ENCODE results near the gene ZCCHC7.
"Not testable (repeated sequence)": the region's sequence is repeated elsewhere in the genome, so short reads cannot be mapped to it uniquely, and the experiment has no call there.

The ZCCHC7 gene

DNA sequence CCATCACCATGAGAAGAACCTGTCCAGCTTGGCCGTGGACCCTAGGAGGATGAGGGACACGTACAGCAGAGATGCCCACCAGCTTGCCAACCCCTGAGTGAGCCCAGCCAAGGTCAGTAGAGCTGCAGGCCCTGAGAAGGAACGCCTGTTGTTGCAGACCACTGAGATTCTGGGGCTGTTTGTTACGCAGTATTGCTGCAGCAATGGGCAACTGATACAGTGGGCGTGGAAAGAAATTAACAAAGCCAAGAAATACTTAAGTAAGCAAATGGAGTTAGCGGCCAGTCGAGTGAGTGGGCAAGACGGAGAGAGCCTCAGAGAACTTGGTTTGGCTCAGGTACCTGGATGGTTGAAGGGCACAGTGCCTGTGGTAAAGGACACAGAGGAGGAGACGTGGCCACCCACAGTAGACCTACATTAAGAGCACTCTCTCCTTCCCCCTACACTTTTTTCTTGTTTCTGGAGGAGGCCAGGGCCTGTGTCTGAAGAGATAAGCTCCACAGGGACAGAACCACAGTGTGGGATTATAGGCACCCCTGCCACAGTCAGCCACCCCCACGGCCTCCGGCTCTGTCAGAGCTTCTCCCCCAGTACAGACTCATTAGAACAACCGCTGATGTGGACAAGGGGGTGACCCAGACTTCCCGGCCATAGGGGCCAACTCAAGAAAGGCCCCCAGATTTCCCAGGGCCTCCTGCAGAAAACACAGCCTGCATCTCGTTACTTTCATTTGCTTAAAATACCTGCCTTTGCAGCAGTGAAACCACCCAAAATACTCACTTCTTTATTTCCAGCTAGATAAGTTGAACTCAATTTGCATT is 262.0 kb downstream of the ZCCHC7 start:
- no peak for DNase-seq

DNA sequence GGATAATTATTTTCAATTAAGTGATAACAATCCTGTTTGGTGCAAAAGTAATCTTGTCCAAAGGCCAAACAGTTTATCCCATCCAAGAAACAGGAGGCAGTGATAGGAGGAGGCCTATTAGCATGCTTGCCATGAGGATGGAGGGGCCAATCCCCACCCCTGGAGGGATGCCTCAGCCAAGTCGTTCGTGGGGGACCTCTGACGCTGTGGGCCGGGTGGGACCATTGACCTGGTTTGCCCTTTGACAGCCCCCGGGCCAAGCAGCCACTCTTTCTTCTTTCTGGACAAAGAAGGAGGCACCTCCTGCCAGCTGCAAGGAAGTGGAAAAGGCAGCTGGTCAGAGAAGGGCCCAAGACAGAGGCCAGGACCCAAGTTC is 262.6 kb downstream of the ZCCHC7 start:
- DNase-seq, result no peak

DNA sequence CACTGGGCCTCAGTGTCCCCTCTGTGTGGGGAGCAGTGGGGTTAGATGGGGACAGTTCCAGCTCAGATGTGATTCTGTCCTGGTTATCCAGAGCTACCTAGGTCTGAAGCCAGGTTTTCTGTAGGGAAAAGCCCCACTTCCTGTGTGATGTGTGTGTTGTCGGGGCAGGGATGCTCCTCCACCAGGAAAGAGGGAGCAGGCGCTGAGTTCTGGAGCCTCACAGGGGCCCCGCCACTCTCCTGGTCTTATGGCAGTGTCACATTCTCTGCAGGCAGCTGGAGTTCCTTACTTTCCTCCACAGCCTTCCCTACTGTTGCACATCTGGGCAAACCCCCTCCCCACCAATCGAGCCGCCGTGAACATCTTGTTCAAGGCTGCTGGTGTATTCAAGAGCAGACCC is 263.0 kb downstream of the ZCCHC7 start:
- no peak for DNase-seq

DNA sequence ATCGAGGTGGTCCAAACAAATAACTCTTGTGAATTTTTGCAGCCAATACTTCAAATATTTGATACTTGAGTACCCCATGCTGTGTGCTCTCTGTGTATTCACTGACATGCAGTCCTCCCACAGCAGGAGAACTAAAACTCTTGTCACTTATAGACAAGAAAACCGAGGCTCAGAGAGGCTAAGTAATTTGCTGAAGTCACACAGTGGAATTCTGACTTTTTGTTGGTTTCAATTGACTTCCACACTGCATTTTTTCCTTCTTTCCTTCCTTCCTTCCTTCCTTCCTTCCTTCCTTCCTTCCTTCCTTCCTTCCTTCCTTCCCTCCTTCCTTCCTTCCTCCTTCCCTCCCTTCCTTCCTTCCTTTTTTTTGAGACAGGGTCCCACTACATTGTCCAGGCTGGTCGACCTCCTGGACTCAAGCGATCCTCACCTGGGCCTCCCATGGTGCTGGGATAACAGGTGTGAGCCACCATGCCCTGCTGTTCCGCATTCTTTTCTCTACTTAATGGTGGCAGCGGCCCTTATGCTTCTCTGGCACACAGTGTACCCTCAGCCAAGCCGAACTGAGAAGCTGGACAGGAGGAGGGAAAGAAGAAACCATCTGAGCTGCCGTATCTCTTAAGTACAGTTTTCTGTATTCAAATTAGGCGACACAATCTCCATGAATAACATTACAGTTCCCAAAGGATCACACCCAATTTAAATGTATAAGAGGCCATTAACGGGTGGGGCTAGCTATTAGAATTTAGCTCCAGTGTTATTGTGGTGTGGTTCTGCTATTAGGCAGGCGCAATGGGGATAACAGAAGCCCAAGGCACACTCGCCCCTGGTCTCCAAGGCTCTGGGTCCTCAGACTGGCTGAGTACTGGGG is 263.7 kb downstream of the ZCCHC7 start:
- no peak for DNase-seq

DNA sequence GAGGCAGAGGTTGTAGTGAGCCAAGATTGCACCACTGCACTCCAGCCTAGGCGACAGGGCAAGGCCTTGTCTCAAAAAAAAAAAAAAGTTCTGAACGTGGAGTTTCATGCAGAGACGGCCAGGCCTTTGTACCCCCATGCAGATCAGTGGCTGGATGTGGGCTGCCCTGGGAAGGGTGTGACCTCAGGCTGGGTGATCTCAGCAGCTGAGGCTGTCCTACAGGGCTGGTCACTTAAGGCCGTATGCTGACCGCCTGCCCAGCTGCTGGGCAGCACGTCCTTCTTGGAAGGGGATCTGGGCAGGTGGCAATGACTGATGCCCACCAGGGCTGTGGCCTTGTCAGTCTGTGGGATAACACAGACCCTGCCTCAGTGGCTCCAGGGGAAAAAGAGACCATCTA is 264.9 kb downstream of the ZCCHC7 start:
- DNase-seq, result no peak

DNA sequence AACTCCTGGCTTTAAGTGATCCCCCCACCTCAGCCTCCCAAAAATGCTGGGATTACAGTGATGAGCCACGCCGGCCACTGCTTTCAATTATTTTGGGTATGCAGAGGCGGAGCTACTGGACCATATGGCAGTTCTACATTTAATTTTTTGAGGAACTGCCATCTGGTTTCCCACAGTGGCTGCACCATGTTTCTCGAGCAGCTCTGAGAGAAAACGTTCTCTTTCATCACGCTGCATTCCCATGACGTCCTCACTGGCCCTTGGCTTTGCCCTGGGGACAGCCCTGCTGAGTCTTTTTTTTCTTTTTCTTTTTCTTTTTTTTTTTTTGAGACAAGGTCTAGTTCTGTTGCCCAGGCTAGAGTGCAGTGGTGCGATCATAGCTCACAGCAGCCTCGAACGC is 266.6 kb downstream of the ZCCHC7 start:
- no peak for DNase-seq

DNA sequence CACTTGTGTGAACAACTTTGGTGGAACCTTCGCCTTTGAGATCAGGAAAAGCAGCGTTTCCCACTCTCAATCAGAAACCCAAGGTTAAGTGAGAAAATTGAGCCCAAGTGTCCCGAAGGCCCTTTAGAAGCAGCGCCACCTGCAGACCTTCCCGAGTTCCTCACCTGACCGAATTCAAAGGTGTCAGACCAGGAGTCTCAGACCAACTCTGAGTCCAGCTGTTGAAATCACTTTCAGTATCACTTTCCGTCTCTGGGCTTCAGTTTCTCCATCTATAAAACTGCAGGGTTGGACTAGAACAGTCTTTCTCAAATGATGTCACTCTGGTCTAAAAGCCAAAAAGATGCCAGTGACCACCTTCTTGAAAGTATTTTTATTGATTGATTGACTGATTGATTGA is 270.4 kb downstream of the ZCCHC7 start:
- no peak for DNase-seq

DNA sequence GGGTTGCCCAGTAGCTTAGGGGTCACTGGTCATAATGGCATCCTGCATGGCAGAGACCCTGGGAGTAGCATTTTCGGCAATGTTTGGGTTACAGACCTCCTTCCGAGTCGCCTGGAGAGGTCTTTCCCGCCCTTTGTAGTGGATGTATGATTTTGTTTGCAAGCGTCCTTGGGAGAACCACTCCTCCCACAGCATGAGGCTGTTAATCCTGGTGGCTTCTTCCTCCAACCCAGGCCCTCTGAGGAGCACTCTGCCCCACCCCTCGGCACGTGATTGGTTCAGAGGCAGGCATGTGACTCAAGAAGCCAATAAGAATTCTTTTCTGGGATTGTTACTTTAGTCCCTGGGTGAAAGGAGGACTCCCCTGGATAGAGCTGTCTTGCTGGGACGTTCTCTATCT is 271.9 kb downstream of the ZCCHC7 start:
- DNase-seq, result no peak

DNA sequence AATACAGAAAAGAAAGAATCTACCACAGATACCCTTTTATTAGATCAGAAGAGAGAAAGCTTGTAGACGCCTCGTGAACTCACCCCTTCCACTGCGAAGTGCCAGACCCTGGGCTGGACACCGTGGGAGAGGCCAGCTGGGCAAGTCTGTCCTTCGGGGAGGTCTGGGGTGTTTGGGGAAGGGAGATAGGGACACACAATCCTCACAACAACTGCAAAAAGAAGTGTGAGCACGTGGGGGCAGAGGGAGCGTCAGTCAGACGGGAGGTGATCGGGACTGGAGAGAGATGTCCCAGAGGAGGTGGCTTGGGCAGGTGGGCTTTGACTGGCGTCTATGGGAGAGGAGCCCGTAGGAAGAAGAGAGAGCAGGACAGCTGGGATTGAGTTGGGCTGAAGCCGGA is 274.9 kb downstream of the ZCCHC7 start:
- DNase-seq, result no peak

DNA sequence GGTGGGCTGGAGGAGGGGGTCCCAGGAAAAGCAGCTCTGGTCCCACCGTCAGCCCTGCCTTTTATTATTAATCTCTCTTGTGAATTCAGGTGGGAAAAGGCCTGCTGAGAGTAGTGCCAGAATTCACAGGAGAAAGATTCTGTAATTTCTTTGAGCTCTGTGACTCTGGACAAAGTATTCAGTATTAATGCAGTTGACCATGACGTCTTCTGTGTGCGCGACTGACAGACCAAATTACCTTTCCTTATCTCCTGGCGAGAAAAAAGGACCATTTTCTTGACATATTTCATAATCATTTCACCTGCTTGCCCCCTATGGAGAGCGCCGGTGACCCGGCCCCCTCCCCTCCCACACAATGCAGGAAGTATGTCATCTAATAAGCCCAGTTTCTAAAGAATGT is 275.3 kb downstream of the ZCCHC7 start:
- no peak for DNase-seq

DNA sequence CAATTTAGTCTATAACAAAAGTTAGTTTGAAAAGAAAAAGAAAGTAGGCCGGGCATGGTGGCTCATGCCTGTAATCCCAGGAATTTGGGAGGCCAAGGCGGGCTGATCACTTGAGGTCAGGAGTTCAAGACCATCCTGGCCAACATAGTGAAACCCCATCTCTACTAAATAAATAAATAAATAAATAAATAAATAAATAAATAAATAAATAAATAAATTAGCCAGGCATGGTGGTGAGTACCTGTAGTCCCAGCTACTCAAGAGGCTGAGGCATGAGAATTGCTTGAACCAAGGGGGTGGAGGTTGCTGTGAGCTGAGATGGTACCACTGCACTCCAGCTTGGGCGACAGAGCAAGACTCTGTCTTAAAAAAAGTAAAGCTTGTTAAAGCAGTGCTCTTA is 277.6 kb downstream of the ZCCHC7 start:
- not testable (repeated sequence) for DNase-seq

DNA sequence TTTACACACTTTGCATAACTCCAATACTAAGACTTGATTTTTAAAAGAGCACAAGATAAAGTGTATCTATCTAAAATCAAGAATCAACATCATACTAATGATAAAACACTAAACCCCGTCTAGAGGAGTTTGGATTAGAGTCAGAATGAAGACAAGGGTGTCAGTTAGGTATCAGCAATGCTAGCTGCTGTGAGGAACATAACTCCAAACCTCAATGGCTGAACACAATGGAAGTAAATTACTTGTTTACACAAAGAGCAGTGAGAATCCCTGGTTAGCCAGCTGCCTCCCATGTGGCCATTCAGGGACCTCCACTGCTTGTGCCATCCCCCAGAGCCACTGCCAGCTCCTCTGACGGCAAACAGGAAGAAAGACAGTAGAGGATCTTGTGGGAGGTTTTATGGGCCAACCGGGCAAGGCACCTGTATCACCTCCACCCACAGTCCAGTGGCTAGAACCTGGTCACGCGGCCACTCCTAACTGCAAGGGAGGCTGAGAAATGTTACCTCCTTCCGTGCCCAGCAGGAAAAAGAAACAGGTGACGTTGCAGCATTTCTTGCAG is 278.2 kb downstream of the ZCCHC7 start:
- DNase-seq, result no peak

DNA sequence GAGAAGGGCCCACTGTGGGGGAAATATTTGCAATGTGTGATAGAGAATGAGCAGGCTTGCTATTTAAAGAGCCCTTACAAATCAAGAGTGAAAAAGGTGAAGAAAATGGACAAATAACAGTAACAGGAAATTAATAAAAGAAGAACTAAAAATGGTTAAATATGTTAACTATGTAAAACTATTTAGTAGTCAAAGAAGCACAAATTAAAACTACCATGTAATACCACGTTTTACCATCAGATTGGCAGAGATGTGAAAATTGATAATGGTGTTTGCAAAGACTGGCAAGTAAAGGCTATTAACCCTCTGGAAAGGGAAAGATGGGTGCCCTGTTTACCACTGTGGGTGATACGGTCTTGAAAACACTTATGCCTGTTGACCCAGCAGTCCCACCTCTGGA is 279.0 kb downstream of the ZCCHC7 start:
- no peak for DNase-seq

DNA sequence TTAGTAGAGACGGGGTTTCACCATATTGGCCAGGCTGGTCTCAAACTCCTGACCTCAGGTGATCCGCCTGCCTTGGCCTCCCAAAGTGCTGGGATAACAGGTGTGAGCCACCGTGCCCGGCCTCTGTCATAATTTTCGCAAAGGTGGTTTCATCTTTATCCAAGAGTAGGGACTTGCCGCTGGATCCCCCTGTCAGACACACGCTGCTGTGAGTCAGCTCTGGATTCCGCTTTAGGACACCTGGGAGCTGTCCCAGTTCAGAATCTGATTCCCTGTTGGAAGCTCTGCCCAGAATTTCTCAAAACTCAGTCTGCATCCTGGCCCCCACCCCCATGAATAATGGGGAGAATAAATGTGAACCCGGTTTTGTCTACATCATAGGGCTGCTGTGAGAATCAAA is 284.2 kb downstream of the ZCCHC7 start:
- no peak for DNase-seq

DNA sequence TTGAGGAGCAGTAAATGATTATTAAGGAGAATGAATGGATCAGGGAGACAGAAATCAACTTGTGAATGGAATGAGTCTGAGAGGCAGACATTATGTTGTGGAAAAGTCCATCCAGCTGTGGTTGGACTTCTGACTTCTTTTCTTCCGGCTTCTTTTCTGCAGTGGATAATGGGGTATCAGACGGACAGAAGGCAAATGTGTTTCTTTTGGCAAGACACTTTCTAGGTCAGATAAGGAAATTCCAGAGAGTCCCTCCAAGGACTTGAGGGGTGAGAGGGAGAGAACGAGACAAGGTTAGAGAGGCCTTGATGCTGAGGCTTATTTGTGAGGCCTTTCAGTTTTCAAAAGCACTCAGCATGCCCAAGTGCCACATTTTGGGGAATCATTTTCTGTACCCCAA is 285.0 kb downstream of the ZCCHC7 start:
- DNase-seq, result no peak

DNA sequence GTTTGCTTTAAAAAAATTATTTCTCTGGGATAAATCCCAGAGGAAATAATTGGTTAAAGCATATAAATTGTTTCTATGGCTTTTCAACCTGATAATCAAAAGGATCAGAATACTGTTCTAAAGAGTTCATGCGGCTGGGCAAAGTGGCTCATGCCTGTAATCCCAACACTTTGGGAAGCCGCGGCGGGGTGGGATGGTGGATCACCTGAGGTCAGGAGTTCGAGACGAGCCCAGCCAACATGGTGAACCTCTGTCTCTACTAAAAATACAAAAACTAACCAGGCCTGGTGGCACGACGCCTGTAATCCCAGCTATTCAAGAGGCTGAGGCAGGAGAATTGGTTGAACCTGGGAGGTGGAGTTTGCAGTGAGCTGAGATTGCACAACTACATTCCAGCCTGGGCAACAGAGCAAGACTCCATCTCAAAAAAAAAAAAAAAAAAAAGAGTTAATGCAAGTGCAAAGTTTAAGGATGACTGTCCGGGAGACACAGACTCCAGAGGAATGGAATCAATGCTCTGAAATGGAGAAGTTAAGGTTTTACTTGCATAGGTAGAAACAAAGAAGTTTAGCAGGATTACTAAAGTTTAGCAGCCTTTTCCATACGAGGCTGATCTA is 285.5 kb downstream of the ZCCHC7 start:
- no peak for DNase-seq

DNA sequence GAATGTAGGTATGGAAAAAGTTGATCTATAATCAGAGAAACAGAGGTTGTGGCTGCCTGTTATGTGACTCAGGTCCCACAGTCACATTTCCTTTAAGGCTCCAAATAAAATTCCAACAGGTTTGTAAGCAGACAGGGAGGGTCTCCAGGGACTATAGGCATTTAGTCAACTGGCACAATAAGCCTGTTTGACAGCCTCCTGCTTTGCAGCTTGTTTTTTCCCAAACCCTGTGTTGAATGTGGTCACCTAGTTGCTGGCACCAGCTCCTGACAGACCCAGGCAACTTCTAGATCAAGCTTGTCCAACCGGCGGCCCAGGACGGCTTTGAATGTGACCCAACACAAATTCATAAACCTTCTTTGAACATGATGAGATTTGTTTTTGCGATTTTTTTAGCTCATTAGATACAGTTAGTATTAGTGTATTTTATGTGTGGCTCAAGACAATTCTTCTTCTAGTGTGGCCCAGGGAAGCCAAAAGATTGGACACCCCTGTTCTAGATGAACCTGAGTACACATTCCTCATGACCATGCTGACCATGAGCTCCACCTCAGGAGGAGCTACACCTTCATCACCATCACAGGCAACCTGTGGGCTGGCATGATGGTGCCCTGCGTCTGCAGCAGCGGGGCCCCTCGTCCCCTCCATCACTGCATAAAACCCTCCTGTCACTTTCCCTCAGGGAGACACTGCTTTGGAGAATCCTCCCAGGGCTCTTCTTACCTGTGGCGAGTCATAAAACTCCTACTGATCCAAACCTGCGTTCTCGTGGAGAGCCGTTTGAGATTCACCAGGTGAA is 286.4 kb downstream of the ZCCHC7 start:
- no peak for DNase-seq

DNA sequence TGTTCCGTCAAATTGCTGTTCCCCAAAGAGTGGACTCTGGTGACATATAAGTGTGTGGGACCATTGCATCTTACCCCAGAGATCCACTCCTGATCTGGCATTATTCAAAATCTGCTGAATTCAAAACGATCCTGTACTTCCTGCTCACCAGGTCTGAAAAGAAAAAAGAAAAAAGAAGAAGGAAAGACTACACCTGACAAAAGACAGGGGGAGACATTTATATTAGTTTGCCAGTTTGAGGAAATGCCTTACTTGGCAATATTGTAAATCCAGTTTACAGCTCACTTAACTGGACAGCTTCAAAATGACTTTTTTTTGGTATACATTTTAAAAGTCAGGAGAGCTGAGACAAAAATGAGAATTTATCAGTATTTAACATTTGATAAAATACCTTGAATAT is 287.1 kb downstream of the ZCCHC7 start:
- DNase-seq, result no peak

Data from NCI-H748 treated with DMSO at 0.1 percent for 48 hours (cell line).